ENCODE results near the gene SLC46A1. TPM values are rescaled to one million over a fixed set of nuclear protein-coding genes. Genes with fewer than 3 reads are reported as not detected.

The SLC46A1 gene
- polyA plus RNA-seq, 3 donors = 1.5 to 6.3 (median 1.7) TPM

DNA sequence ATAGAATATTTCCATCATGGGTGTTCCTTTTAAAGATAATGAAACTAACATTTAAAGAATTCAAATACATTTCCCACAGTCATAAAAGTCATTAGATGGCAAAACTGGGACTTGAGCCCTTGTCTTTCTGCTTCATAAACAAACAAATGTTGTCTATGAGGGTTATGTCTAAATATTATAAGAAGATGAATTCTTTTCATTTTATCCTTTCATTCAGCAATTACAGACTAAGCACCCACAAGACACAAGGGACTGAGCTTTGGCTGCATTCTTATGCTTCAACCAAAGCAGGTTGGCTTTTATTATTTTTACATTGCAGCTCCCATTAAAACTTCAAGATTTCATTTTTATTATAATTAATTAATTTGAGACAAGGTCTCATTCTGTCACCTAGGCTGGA, 19.6 kb downstream of the SLC46A1 start:
- H3K27ac ChIP-seq (ENCODE audit: low read depth in 1 of 2, low read length in 2 of 2) = no peak overlapping the region
- peaks cover 2 to 12% of the 10 kb centered on the region in 2 donors for H3K27me3 ChIP-seq (ENCODE audit: control insufficient read depth in 2 of 2, insufficient read depth in 2 of 2, low read length in 2 of 2)
- H3K79me2 ChIP-seq (ENCODE audit: insufficient read depth, low read length) = no peaks in the 10 kb centered on the region
- H3K4me2 ChIP-seq (replicated peaks; ENCODE audit: extremely low read depth, low read length, poor library complexity, severe bottlenecking) = no peak overlapping the region
- intact Hi-C loops (cut with micrococcal nuclease) = no loop called here
- Mint-ChIP-seq H3K9me3 (peaks cover 0 to 5% (median 0%) of the 10 kb centered on the region in 7 donors), H3K4me1 (peaks cover 28% of the 10 kb centered on the region), H3K27me3 (ENCODE audit: low read depth in 3 of 3) (peaks cover 11 to 34% (median 21%) of the 10 kb centered on the region in 3 donors), H3K27ac (no peak overlapping the region), H3K36me3 (peaks cover 33 to 40% of the 10 kb centered on the region in 2 donors), H3K4me3 (no peak overlapping the region)
- peaks cover 16 to 23% of the 10 kb centered on the region in 2 donors for H3K4me1 ChIP-seq (ENCODE audit: control insufficient read depth in 1 of 2, insufficient read depth in 2 of 2, low read length in 2 of 2)
- peaks cover 11 to 27% of the 10 kb centered on the region in 2 donors for H3K36me3 ChIP-seq (replicated peaks in 1 of 2; ENCODE audit: control insufficient read depth in 1 of 2, insufficient read depth in 2 of 2, low read length in 2 of 2)
- H4K20me1 ChIP-seq (ENCODE audit: insufficient read depth, low read length) = no peaks in the 10 kb centered on the region
- no peak overlapping the region for H2AFZ ChIP-seq (ENCODE audit: insufficient read depth, low read depth, low read length, poor library complexity, severe bottlenecking)
- H3K9me3 ChIP-seq (replicated peaks in 1 of 2; ENCODE audit: control insufficient read depth in 1 of 2, insufficient read depth in 1 of 2, low read length in 2 of 2) = no peaks in the 10 kb centered on the region
- TF ChIP-seq, protein P1, sequence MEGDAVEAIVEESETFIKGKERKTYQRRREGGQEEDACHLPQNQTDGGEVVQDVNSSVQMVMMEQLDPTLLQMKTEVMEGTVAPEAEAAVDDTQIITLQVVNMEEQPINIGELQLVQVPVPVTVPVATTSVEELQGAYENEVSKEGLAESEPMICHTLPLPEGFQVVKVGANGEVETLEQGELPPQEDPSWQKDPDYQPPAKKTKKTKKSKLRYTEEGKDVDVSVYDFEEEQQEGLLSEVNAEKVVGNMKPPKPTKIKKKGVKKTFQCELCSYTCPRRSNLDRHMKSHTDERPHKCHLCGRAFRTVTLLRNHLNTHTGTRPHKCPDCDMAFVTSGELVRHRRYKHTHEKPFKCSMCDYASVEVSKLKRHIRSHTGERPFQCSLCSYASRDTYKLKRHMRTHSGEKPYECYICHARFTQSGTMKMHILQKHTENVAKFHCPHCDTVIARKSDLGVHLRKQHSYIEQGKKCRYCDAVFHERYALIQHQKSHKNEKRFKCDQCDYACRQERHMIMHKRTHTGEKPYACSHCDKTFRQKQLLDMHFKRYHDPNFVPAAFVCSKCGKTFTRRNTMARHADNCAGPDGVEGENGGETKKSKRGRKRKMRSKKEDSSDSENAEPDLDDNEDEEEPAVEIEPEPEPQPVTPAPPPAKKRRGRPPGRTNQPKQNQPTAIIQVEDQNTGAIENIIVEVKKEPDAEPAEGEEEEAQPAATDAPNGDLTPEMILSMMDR (IDR thresholded peaks at IDR 0.05) = no peak
- no peak overlapping the region for H3K9ac ChIP-seq (ENCODE audit: insufficient read depth, low read length, poor library complexity, severe bottlenecking)
- DNase-seq = no peak
- H3K4me3 ChIP-seq (replicated peaks in 1 of 3; ENCODE audit: low read depth in 2 of 3, low read length in 3 of 3) = no peak overlapping the region

DNA sequence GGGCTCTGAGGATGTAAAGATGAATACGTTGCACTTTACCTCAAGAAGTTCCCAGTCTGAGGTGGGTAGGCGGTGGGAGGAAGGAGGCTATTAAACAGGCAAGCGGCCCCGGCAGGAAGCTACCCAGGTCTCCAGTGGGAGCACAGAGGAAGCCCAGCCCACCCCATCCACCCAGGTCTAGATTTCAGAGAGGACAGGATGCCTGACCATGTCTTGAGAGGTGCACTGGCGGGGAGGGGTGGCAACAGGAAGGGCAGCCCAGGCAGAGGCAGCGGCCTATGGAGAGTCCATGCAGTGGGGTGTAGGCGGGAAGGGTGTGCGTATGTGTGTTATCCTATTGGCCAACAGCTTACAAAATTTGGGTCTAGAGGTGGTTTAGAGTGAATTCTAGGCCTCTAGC, 20.6 kb downstream of the SLC46A1 start:
- peaks cover 18 to 44% (median 25%) of the 10 kb centered on the region in 3 donors for H3K27me3 Mint-ChIP-seq (ENCODE audit: low read depth in 3 of 3)
- peak overlapping the region; percentile 99 for H2AFZ ChIP-seq (ENCODE audit: insufficient read depth, low read depth, low read length, poor library complexity, severe bottlenecking)
- H3K9me3 ChIP-seq (replicated peaks in 1 of 2; ENCODE audit: control insufficient read depth in 1 of 2, insufficient read depth in 1 of 2, low read length in 2 of 2) = no peaks in the 10 kb centered on the region
- H3K36me3 ChIP-seq (replicated peaks in 1 of 2; ENCODE audit: control insufficient read depth in 1 of 2, insufficient read depth in 2 of 2, low read length in 2 of 2) = peaks cover 9 to 17% of the 10 kb centered on the region in 2 donors
- H3K4me1 ChIP-seq (ENCODE audit: control insufficient read depth in 1 of 2, insufficient read depth in 2 of 2, low read length in 2 of 2) = peaks cover 20 to 30% of the 10 kb centered on the region in 2 donors
- H3K27me3 ChIP-seq (ENCODE audit: control insufficient read depth in 2 of 2, insufficient read depth in 2 of 2, low read length in 2 of 2) = peaks cover 8 to 19% of the 10 kb centered on the region in 2 donors
- intact Hi-C loops (cut with micrococcal nuclease) = no loop called here
- no peaks in the 10 kb centered on the region for H3K79me2 ChIP-seq (ENCODE audit: insufficient read depth, low read length)
- H3K4me3 Mint-ChIP-seq = peak overlapping the region; percentile 95
- peak overlapping the region in 2 of 3 experiments; percentile 72 to 97 for H3K4me3 ChIP-seq (replicated peaks in 1 of 3; ENCODE audit: low read depth in 2 of 3, low read length in 3 of 3)
- peaks cover 33% of the 10 kb centered on the region for H3K4me1 Mint-ChIP-seq
- TF ChIP-seq, protein P1 (IDR thresholded peaks at IDR 0.05) = no peak
- no peak overlapping the region for H3K27ac ChIP-seq (ENCODE audit: low read depth in 1 of 2, low read length in 2 of 2)
- DNase-seq = no peak
- no CpG with 5 or more reads among the region's 8 CpGs for WGBS (ENCODE audit: insufficient coverage)
- H3K4me2 ChIP-seq (replicated peaks; ENCODE audit: extremely low read depth, low read length, poor library complexity, severe bottlenecking) = peak overlapping the region; percentile 99
- peak overlapping the region; percentile 75 for H3K9ac ChIP-seq (ENCODE audit: insufficient read depth, low read length, poor library complexity, severe bottlenecking)
- H4K20me1 ChIP-seq (ENCODE audit: insufficient read depth, low read length) = no peaks in the 10 kb centered on the region
- peaks cover 23 to 33% of the 10 kb centered on the region in 2 donors for H3K36me3 Mint-ChIP-seq
- H3K9me3 Mint-ChIP-seq = peaks cover 0 to 5% (median 0%) of the 10 kb centered on the region in 7 donors
- H3K27ac Mint-ChIP-seq = peak overlapping the region in 1 of 7 donors; percentile 36

All from CD14-positive monocyte (primary cell).